Heart left ventricle (tissue), 13 donors: ENCODE measurements around the gene VAMP5.

ENCODE experiments used
- CTCF ChIP-seq, 12 donors: fragments of 200-600 bp; sonication (generic) in 4 of 12; IDR thresholded peaks; one replicate each; pipeline versions ENCODE4 v1.5.0 to v1.8.0; 2018 to 2022; ENCODE audit warnings: antibody characterized with exemption in 12 of 12, mild to moderate bottlenecking in 5 of 12
- POLR2A ChIP-seq, 2 donors: fragments of 450-650 bp; IDR thresholded peaks; one replicate each; pipeline ENCODE4 v1.6.1; 2017; ENCODE audit warnings: antibody characterized with exemption in 2 of 2, mild to moderate bottlenecking in 2 of 2, moderate library complexity in 2 of 2
- donor health status: ischemic (EF 13 %, LVEDD 7.1; RV severe dilation, severe dysfunction).
- donor health status: DM: no; HTN: yes; CAD: no.
- donor health status: DM: no; HTN: no; CAD: no.
- donor health status: ischemic (EF 25% LVEDD 6.9; RV normal size, moderate dysfunction).
- donor health status: ischemic (EF 25% LVEDD 5.7; RV mildly dilated, moderate dysfunction).
- donor health status: ischemic (EF 35%, LVEDD 5.7; RV mildly dilated, moderate dysfunction).
- donor health status: nonischemic (EF 11% LVEDD 7.7; RV severe dilation, severe dysfunction).
- donor health status: DM: yes; HTN: yes; CAD: no.
- donor health status: PGD.
- donor health status: ischemic (EF 29% LVEDD 5.4; RV normal size, mild dysfunction).
- donor health status: nonischemic (EF 23%, LVEDD 6.1; RV moderate dilation, normal function).

GRCh38 chr2:85558160-85558559, 26.1 kb upstream of the VAMP5 start:
- no peak for TF ChIP-seq CTCF (IDR thresholded peaks at IDR 0.05)
- TF ChIP-seq POLR2A (IDR thresholded peaks at IDR 0.05): no peak
